HEK293 (cell line): ENCODE data around the gene FUT1.

ENCODE experiments used
- FEZF1 ChIP-seq: fragments of 450-650 bp; formaldehyde crosslinking; IDR thresholded peaks from 2 replicates; pipeline ENCODE4 v1.5.1; 2016; ENCODE audit warnings: missing biosample characterization, missing genetic modification characterization
- GLI4 ChIP-seq: fragments of 450-650 bp; formaldehyde crosslinking; IDR thresholded peaks from 2 replicates; pipeline ENCODE4 v1.5.1; 2016; ENCODE audit warnings: missing biosample characterization, missing genetic modification characterization
- HIC1 ChIP-seq: fragments of 450-650 bp; formaldehyde crosslinking; IDR thresholded peaks from 2 replicates; pipeline ENCODE4 v1.5.1; 2016; ENCODE audit warnings: missing biosample characterization, missing genetic modification characterization
- HOXD13 ChIP-seq: sonication (generic); formaldehyde crosslinking; IDR thresholded peaks from 2 replicates; pipeline ENCODE4 v1.8.0; 2022; ENCODE audit warnings: missing genetic modification reagents, borderline replicate concordance
- INSM2 ChIP-seq: fragments of 450-650 bp; formaldehyde crosslinking; IDR thresholded peaks from 2 replicates; pipeline ENCODE4 v1.5.1; 2016; ENCODE audit warnings: missing biosample characterization, missing genetic modification characterization
- KLF10 ChIP-seq: fragments of 450-650 bp; IDR thresholded peaks from 2 replicates; pipeline ENCODE4 v1.5.1; 2018; ENCODE audit warnings: missing biosample characterization, mild to moderate bottlenecking, missing genetic modification characterization
- MEIS1 ChIP-seq: sonication (generic); formaldehyde crosslinking; IDR thresholded peaks from 2 replicates; pipeline ENCODE4 v1.8.1; 2022; ENCODE audit warnings: missing genetic modification reagents, mild to moderate bottlenecking, borderline replicate concordance
- PBX3 ChIP-seq: sonication (generic); formaldehyde crosslinking; IDR thresholded peaks from 2 replicates; pipeline ENCODE4 v1.8.1; 2022; ENCODE audit warnings: mild to moderate bottlenecking, moderate library complexity, missing genetic modification reagents
- RBAK ChIP-seq: fragments of 450-650 bp; formaldehyde crosslinking; IDR thresholded peaks from 2 replicates; pipeline ENCODE4 v1.5.1; 2016; ENCODE audit warnings: missing biosample characterization, missing genetic modification characterization
- TRIM28 ChIP-seq: IDR thresholded peaks from 2 replicates; pipeline ENCODE4 v1.6.1; 2011; ENCODE audit warnings: low read length, control low read depth, borderline replicate concordance
- ZBTB10 ChIP-seq: fragments of 450-650 bp; formaldehyde crosslinking; IDR thresholded peaks from 2 replicates; pipeline ENCODE4 v1.5.1; 2016; ENCODE audit warnings: missing biosample characterization, missing genetic modification characterization
- ZBTB17 ChIP-seq: fragments of 450-650 bp; formaldehyde crosslinking; IDR thresholded peaks from 2 replicates; pipeline ENCODE4 v1.5.1; 2016; ENCODE audit warnings: missing biosample characterization, missing genetic modification characterization
- ZBTB7A ChIP-seq: fragments of 450-650 bp; formaldehyde crosslinking; IDR thresholded peaks from 2 replicates; pipeline ENCODE4 v1.5.1; 2016; ENCODE audit warnings: low read depth, missing biosample characterization, missing genetic modification characterization
- ZFP69B ChIP-seq: fragments of 450-650 bp; formaldehyde crosslinking; IDR thresholded peaks from 2 replicates; pipeline ENCODE4 v1.5.1; 2016; ENCODE audit warnings: missing biosample characterization, missing genetic modification characterization
- ZNF184 ChIP-seq: fragments of 450-650 bp; IDR thresholded peaks from 2 replicates; pipeline ENCODE4 v1.5.1; 2018; ENCODE audit warnings: missing biosample characterization, mild to moderate bottlenecking, missing genetic modification characterization
- ZNF202 ChIP-seq: fragments of 450-650 bp; formaldehyde crosslinking; IDR thresholded peaks from 2 replicates; pipeline ENCODE4 v1.5.1; 2016; ENCODE audit warnings: missing biosample characterization, missing genetic modification characterization, borderline replicate concordance
- ZNF221 ChIP-seq: fragments of 450-650 bp; formaldehyde crosslinking; IDR thresholded peaks from 2 replicates; pipeline ENCODE4 v1.5.1; 2017; ENCODE audit warnings: missing biosample characterization, missing genetic modification characterization, borderline replicate concordance
- ZNF311 ChIP-seq: fragments of 450-650 bp; formaldehyde crosslinking; IDR thresholded peaks from 2 replicates; pipeline ENCODE4 v1.5.1; 2017; ENCODE audit warnings: missing biosample characterization, missing genetic modification characterization, borderline replicate concordance
- ZNF324 ChIP-seq: fragments of 450-650 bp; formaldehyde crosslinking; IDR thresholded peaks from 2 replicates; pipeline ENCODE4 v1.5.1; 2016; ENCODE audit warnings: missing biosample characterization, missing genetic modification characterization
- ZNF341 ChIP-seq: fragments of 450-650 bp; formaldehyde crosslinking; IDR thresholded peaks from 2 replicates; pipeline ENCODE4; 2016; ENCODE audit warnings: low read depth, missing biosample characterization, missing genetic modification characterization
- ZNF37A ChIP-seq: fragments of 450-650 bp; IDR thresholded peaks from 2 replicates; pipeline ENCODE4 v1.5.1; 2018; ENCODE audit warnings: missing biosample characterization, missing genetic modification characterization
- ZNF394 ChIP-seq: fragments of 450-650 bp; formaldehyde crosslinking; IDR thresholded peaks from 2 replicates; pipeline ENCODE4 v1.5.1; 2016; ENCODE audit warnings: missing biosample characterization, missing genetic modification characterization, mild to moderate bottlenecking, moderate library complexity, borderline replicate concordance
- ZNF398 ChIP-seq: fragments of 450-650 bp; formaldehyde crosslinking; IDR thresholded peaks from 2 replicates; pipeline ENCODE4 v1.5.1; 2017; ENCODE audit warnings: missing biosample characterization, missing genetic modification characterization
- ZNF530 ChIP-seq: fragments of 450-650 bp; formaldehyde crosslinking; IDR thresholded peaks from 2 replicates; pipeline ENCODE4 v1.5.1; 2016; ENCODE audit warnings: low read depth, missing biosample characterization, missing genetic modification characterization
- ZNF600 ChIP-seq: fragments of 450-650 bp; formaldehyde crosslinking; IDR thresholded peaks from 2 replicates; pipeline ENCODE4 v1.5.1; 2016; ENCODE audit warnings: missing biosample characterization, missing genetic modification characterization
- ZNF610 ChIP-seq: fragments of 450-650 bp; formaldehyde crosslinking; IDR thresholded peaks from 2 replicates; pipeline ENCODE4 v1.5.1; 2016; ENCODE audit warnings: missing biosample characterization, missing genetic modification characterization, borderline replicate concordance
- ZNF624 ChIP-seq: fragments of 450-650 bp; formaldehyde crosslinking; IDR thresholded peaks from 2 replicates; pipeline ENCODE4 v1.5.1; 2017; ENCODE audit warnings: missing biosample characterization, missing genetic modification characterization
- ZNF654 ChIP-seq: fragments of 450-650 bp; formaldehyde crosslinking; IDR thresholded peaks from 2 replicates; pipeline ENCODE4 v1.5.1; 2016; ENCODE audit warnings: low read depth, missing biosample characterization, missing genetic modification characterization
- ZNF777 ChIP-seq: fragments of 450-650 bp; formaldehyde crosslinking; IDR thresholded peaks from 2 replicates; pipeline ENCODE4 v1.5.1; 2017; ENCODE audit warnings: missing biosample characterization, missing genetic modification characterization, borderline replicate concordance
- ZNF785 ChIP-seq: fragments of 450-650 bp; formaldehyde crosslinking; IDR thresholded peaks from 2 replicates; pipeline ENCODE4 v1.5.1; 2016; ENCODE audit warnings: missing biosample characterization, missing genetic modification characterization
- ZSCAN30 ChIP-seq: fragments of 450-650 bp; IDR thresholded peaks from 2 replicates; pipeline ENCODE4 v1.5.1; 2018; ENCODE audit warnings: missing biosample characterization, mild to moderate bottlenecking, missing genetic modification characterization, moderate library complexity

The FUT1 gene

GRCh38 chr19:48716562-48717291 lies 35.7 kb downstream of the FUT1 start (continued):
- no peak for TF ChIP-seq HIC1 (tag by site-specific recombination)
- no peak for TF ChIP-seq MEIS1 (CRISPR knock-in tag)
- TF ChIP-seq INSM2 (tag by site-specific recombination), result 0 out of 2 replicates have a peak, but pooled peaks have one; percentile 45
- TF ChIP-seq ZNF600, result peak; percentile 73; the same call in 1 of the 2 replicates
- peak; percentile 45 for TF ChIP-seq ZNF341 (tag by site-specific recombination)
- TF ChIP-seq ZBTB17 (tag by site-specific recombination), result peak; percentile 82
- TF ChIP-seq ZNF394 (tag by site-specific recombination), result peak; percentile 77; the same call in 1 of the 2 replicates
- no peak for TF ChIP-seq ZNF221 (tag by site-specific recombination)
- no peak for TF ChIP-seq ZNF624 (tag by site-specific recombination)
- TF ChIP-seq ZNF311 (tag by site-specific recombination), result no peak
- no peak for TF ChIP-seq FEZF1 (tag by site-specific recombination)
- no peak for TF ChIP-seq ZNF530 (tag by site-specific recombination)
- TF ChIP-seq HOXD13 (CRISPR knock-in tag), result no peak
- peak; percentile 64 for TF ChIP-seq ZBTB10 (tag by site-specific recombination)
- no peak for TF ChIP-seq TRIM28
- peak; percentile 61; the same call in 1 of the 2 replicates for TF ChIP-seq KLF10 (tag by site-specific recombination)
- no peak for TF ChIP-seq GLI4
- TF ChIP-seq RBAK (tag by site-specific recombination), result no peak
- no peak for TF ChIP-seq ZFP69B (tag by site-specific recombination)
- TF ChIP-seq ZNF654 (tag by site-specific recombination), result no peak
- no peak for TF ChIP-seq ZBTB7A
- no peak for TF ChIP-seq ZNF37A (tag by site-specific recombination)
- no peak for TF ChIP-seq ZNF785 (tag by site-specific recombination)
- TF ChIP-seq ZSCAN30 (tag by site-specific recombination), result peak; percentile 98
- no peak; the same call in 1 of the 2 replicates for TF ChIP-seq ZNF777 (tag by site-specific recombination)
- no peak for TF ChIP-seq ZNF324 (tag by site-specific recombination)
- no peak for TF ChIP-seq ZNF610
- no peak for TF ChIP-seq ZNF184 (tag by site-specific recombination)
- TF ChIP-seq ZNF202 (tag by site-specific recombination), result no peak
- peak; percentile 90 for TF ChIP-seq ZNF398 (tag by site-specific recombination)
- TF ChIP-seq PBX3 (CRISPR knock-in tag), result no peak
